UCSD-AML1 (cell line): ENCODE measurements around the gene SLCO1A2.

Source experiments
- DNase-seq: peaks from one replicate; lab custom pipeline; 2025; ENCODE audit not compliant: unreplicated experiment; lab: John Stamatoyannopoulos, UW

SLCO1A2 gene

GRCh38 chr12:21220266-21220665, 114.5 kb downstream of the SLCO1A2 start:
- no peak for DNase-seq

DNA sequence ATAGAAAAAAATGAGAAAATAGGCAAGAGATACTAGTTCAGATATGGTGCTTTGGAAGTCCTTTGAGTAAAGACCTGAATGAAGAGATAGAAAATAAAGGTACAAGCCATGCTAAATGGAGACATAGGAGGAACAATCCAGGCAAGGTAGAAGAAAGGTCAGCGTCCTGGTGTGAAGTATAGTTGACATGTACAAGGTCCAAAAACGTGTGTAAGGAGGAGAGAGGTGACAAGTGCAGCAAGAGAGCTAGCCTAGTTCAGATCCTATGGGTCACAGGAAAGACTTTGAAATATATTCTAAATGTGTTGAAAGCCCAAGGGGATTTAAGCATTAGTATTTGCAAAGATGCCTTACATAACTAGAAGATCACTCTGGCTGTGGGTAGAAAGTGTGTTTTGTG, 115.5 kb downstream of the SLCO1A2 start:
- DNase-seq, result no peak
